D721Med (cell line): Measurements from ENCODE around the gene DYNLT4.
"Not testable (repeated sequence)": the region's sequence is repeated elsewhere in the genome, so short reads cannot be mapped to it uniquely, and the experiment has no call there.

Experiments
- DNase-seq: peaks from one replicate; pipeline ENCODE4 v3.0.0; 2011; ENCODE audit warnings: low spot score; ENCODE audit not compliant: insufficient read length
- FAIRE-seq: peaks from 2 replicates; lab custom pipeline; 2011; peaks lifted over from hg19 to GRCh38; lab: Jason Lieb, UNC
- TF ChIP-seq, protein P1 (sequence below): IDR thresholded peaks from 2 replicates; pipeline ENCODE4 v1.5.1; 2012; ENCODE audit warnings: mild to moderate bottlenecking, control low read depth; ENCODE audit not compliant: insufficient read depth; ENCODE audit errors: missing control alignments

DYNLT4 gene

DNA sequence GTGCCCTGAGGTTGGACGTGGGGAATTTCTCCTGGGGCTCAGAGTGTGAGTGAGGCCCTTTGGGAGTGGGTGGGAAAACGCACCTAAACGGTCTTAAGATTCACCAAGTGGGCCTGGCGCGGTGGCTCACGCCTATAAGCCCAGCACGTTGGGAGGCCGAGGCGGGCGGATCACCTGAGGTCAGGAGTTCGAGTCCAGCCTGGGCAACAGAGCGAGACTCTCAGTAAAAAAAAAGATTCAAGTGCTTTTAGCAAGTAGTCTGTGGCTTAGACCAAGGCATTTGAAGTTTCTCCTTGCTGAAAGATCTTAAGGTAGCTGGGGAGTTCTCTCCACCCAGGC lies 30.5 kb downstream of the DYNLT4 start:
- DNase-seq: no peak
- no peak for FAIRE-seq
- TF ChIP-seq, protein P1, sequence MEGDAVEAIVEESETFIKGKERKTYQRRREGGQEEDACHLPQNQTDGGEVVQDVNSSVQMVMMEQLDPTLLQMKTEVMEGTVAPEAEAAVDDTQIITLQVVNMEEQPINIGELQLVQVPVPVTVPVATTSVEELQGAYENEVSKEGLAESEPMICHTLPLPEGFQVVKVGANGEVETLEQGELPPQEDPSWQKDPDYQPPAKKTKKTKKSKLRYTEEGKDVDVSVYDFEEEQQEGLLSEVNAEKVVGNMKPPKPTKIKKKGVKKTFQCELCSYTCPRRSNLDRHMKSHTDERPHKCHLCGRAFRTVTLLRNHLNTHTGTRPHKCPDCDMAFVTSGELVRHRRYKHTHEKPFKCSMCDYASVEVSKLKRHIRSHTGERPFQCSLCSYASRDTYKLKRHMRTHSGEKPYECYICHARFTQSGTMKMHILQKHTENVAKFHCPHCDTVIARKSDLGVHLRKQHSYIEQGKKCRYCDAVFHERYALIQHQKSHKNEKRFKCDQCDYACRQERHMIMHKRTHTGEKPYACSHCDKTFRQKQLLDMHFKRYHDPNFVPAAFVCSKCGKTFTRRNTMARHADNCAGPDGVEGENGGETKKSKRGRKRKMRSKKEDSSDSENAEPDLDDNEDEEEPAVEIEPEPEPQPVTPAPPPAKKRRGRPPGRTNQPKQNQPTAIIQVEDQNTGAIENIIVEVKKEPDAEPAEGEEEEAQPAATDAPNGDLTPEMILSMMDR: no peak

DNA sequence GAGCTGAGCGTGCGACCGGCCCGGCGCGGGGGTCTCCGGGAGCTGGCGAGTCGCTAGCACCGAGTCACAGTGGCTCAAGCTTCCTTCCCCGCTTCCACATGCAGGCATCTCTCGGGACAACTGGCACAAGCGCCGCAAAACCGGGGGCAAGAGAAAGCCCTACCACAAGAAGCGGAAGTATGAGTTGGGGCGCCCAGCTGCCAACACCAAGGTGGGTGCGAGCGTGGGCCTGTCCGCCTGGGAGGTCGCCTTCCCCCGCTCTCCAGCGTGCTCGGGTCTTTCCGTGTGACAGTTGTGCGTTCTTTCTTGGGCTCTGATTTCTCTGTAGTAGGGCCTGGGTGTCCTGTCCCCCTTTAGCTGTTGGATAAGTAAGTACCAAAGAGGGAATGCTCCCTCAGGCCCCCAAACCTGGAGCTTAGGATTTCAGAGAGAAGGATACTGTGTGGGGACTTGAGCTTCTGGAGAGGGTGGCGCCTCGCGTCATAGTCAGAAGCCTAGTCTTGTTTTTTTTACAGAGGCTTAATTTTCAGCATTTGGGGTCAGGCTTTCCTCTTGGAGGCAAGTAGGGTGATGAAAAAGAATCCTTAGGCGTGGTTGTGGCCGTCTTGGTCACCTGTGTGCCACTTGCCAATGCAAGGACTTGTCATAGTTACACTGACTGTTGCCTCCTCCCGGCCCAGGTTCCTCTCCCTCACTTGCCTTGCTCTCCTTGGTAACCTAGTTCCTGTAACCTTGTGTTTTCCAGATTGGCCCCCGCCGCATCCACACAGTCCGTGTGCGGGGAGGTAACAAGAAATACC lies 31.0 kb downstream of the DYNLT4 start:
- TF ChIP-seq, protein P1: no peak
- no peak for FAIRE-seq
- DNase-seq: no peak

DNA sequence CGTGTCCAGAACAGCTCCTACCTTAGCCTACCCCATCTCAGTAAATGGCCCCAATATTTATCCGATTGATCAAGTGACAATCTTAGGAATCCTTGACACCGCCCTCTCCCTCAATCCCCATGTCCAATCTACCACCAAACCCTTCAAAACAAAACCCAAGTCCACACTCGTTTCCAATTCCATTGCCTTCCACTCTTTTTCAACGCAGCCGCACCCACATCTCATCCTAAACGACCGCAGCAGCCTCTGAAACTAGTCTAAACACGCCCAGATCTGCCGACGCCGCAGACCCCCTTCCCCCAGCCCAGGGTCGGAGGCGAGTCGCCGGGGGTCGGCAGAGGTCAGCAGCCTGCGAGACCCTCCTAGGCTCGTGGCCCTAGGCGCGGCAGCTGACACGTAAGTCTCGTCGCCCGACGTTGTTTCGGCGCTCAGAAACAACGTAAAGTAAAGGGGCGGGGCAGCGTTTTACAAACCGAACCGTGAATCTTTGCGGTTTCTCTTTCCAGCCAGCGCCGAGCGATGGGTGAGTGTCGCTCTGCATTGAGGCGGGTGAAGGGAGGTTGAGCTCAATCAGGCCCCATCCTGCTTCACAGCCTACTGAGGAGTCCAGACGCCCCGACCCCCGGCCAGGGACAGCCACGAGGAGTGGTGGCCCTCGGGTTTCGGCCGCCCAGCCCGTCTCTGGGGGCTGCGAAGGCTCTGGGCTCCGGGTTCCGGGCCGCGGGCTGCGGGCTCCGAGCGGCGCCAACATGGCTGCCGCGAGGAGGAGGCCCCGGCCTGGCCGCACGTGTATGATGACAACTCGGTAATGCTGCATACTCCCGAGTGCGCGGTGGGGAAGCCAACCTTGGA lies 31.8 kb downstream of the DYNLT4 start, which contains the start of gene RPS8:
RPS8 (plus strand) TSS at position 463 of the 852 bp plus-strand sequence; CDS start at position 520, 57 bp downstream.
- TF ChIP-seq, protein P1: no peak
- DNase-seq (peak; percentile 81), FAIRE-seq (no peak)

DNA sequence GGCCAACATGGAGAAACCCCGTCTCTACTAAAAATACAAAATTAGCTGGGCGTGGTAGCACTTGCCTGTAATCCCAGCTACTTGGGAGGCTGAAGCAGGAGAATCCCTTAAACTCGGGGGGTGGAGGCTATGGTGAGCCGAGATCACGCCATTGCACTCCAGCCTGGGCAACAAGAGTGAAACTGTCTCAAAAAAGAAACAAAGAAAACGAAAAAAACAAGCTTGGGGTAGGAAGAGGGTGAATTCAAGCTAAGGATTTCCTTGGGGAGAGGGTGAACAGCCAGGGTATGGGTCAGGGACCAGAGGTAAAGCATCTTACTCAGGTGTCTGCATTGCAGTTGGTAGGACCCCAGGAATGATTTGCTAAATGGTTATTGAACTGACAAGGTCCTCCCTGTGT lies 40.7 kb downstream of the DYNLT4 start:
- not testable (repeated sequence) for FAIRE-seq

DNA sequence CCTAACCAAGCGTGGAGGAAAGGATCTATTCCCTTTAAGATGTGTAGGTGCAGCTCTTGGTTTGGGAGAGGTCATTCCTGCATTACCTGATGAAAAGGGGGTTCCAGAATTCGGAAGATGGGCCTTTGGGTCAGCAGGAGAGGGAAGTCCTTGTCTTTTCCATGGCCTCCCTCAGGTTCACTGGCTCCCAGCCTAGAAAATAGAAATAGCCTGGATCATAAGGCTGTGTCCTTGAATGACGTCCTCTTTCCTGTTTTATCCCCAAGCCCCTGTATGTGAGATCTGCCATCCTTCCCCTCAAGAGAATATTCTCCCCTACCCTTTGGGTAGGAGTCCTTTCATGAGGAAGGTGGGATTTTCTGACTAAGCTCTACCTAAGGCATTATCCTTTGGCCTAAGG lies 46.3 kb downstream of the DYNLT4 start:
- TF ChIP-seq, protein P1: no peak
- FAIRE-seq (no peak), DNase-seq (no peak)

More for the DNA sequence above, 40.7 kb downstream of the DYNLT4 start:
- DNase-seq: not testable (repeated sequence)

DNA sequence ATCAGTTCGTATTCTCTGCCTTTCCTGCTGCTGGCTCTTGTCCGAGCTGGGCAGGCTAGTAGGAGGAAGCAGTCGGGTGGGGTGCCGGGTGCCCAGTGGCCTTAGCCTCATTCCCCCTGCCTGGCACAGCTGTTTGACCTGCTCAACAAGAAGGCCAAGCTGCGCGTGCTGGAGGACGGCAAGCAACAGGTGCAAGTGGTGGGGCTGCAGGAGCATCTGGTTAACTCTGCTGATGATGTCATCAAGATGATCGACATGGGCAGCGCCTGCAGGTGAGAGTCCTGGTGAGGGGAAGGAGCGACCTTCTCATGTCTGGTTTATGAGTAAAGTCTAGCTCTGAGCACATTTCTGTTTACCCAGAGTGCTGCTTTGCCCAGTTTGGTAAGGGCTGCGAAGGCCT lies 48.1 kb downstream of the DYNLT4 start:
- TF ChIP-seq, protein P1: no peak
- no peak for DNase-seq
- no peak for FAIRE-seq

DNA sequence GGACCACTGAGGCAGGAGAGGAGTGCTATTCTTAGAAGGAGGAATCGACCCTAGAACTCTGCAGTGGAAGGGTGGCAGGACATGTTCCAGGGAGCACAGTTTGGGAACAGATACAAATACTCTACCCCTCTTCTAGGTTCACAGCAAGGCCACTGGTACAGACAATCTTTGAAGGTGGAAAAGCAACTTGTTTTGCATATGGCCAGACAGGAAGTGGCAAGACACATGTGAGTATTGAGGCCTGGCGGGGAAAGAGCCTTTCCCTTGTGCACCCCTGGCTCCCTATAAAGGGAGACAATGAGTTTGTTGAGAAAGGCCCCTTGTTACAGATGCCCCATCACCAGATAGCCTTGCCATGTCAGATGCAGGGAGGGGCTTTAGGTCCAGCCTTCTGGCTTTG lies 49.7 kb downstream of the DYNLT4 start:
- DNase-seq (no peak), FAIRE-seq (no peak)
- TF ChIP-seq, protein P1: no peak
